Effector memory CD4-positive, alpha-beta T cell (primary cell): ENCODE data around the gene RNASE3.
"Not testable (repeated sequence)": the region's sequence is repeated elsewhere in the genome, so short reads cannot be mapped to it uniquely, and the experiment has no call there.

ENCODE experiments used
- DNase-seq, 3 donors: peaks; one replicate each; pipeline ENCODE4 v3.0.0-alpha.2; 2020
- H3K27ac ChIP-seq: 2 replicates; pipeline ENCODE4 v1.7.0; 2013; ENCODE audit warnings: mild to moderate bottlenecking, low read length, moderate library complexity; ENCODE audit not compliant: insufficient read depth, poor library complexity, severe bottlenecking
- H3K27me3 ChIP-seq: replicated peaks from 2 replicates; pipeline ENCODE4 v1.7.0; 2013; ENCODE audit warnings: mild to moderate bottlenecking, low read length; ENCODE audit not compliant: insufficient read depth, control insufficient read depth, poor library complexity, severe bottlenecking
- H3K36me3 ChIP-seq: 2 replicates; pipeline ENCODE4 v1.7.0; 2013; ENCODE audit warnings: mild to moderate bottlenecking, low read length, moderate library complexity; ENCODE audit not compliant: control insufficient read depth, insufficient read depth
- H3K4me1 ChIP-seq: 2 replicates; pipeline ENCODE4 v1.7.0; 2013; ENCODE audit warnings: low read length, mild to moderate bottlenecking; ENCODE audit not compliant: control insufficient read depth, insufficient read depth, poor library complexity, severe bottlenecking
- H3K4me3 ChIP-seq: 2 replicates; pipeline ENCODE4 v1.7.0; 2013; ENCODE audit warnings: low read length, low read depth, mild to moderate bottlenecking; ENCODE audit not compliant: insufficient read depth, poor library complexity, severe bottlenecking
- H3K9me3 ChIP-seq: 2 replicates; pipeline ENCODE4 v1.7.0; 2013; ENCODE audit warnings: mild to moderate bottlenecking, low read length, moderate library complexity; ENCODE audit not compliant: control insufficient read depth
- total RNA-seq, 3 donors: gene quantifications; one replicate each; lab custom pipeline; 2026; lab: John Stamatoyannopoulos, UW

RNASE3 gene
- 0 reads per million in 3 donors for total RNA-seq

DNA sequence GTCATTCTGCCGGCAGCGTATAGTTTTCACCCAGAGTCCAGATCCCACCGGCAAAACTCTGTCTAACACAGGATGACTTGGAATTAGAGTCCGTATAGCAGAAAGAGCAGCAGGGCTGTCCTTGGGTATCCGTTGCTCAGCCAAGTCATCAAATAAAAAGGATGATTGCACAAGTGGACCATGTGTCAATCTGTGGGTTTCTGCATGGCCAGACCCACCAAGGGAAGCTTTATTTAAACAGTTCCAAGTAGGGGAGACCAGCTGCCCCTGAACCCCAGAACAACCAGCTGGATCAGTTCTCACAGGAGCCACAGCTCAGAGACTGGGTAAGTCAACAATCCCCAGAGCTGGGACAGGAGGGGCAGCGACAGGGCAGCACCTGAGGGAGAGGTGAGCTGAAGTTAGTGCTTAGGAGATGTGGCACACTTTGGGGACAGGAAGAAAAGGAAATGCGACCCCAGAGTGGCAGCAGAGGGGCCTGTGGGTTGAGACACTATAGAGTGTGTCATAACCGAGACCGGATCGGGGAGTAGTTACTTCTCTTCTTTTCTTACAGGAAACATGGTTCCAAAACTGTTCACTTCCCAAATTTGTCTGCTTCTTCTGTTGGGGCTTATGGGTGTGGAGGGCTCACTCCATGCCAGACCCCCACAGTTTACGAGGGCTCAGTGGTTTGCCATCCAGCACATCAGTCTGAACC lies at the start of gene RNASE3:
RNASE3 (plus strand) TSS at position 260 of the 700 bp plus-strand sequence; CDS start at position 562, 302 bp downstream.
- H3K27me3 ChIP-seq, H3K36me3 ChIP-seq, H3K4me3 ChIP-seq, H3K27ac ChIP-seq, DNase-seq, H3K4me1 ChIP-seq, H3K9me3 ChIP-seq: not testable (repeated sequence)

DNA sequence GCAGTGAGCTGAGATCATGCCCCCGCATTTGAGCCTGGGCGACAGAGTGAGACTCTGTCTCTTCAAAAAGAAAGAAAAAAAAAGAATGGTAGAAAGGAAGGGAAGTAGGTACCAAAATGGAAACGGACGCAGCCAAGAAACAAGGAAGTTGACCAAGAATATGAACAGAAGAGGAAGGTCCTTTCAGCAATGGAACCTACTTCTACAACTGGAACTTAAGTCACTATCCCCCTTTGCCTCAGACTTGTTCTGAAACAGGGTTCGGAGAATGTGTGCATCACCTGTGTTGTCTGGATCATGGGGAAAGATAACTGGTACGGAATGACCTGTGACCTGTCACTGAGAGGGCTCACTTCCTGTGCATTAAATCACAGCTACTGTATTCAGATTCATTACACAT lies 44.6 kb upstream of the RNASE3 start:
- no peaks in the 10 kb centered on the region for H3K9me3 ChIP-seq
- H3K27me3 ChIP-seq: no peaks in the 10 kb centered on the region
- no peak for DNase-seq
- no peaks in the 10 kb centered on the region for H3K36me3 ChIP-seq
- H3K4me1 ChIP-seq: no peaks in the 10 kb centered on the region
- no peak overlapping the region for H3K4me3 ChIP-seq
- H3K27ac ChIP-seq: no peak overlapping the region

DNA sequence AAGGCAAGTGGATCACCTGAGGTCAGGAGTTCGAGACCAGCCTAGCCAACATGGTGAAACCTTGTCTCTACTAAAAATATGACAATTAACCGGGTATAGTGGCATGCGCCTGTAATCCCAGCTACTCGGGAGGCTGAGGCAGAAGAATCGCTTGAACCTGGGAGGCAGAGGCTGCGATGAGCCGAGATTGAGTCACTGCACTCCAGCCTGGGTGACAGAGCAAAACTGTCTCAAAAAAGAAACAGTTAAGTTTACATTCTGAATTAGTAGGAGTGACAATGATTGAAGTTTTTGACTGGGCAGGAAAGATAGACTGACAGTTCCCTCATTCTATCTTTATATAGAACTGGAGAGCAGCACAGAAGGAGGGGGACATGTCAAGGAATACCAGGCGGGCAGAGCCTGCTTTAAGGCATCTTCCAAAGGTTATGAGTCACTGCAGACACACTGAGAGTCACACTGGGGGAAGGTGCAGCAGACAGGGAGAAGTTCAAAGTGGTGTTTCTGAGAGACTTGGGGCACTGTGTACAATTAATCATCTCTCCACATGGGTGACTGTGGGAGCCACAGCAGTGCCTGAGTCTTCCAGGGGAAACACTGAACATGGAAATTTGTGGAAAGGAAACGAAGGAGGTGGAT lies 42.8 kb upstream of the RNASE3 start:
- H3K4me3 ChIP-seq: no peak overlapping the region
- H3K27me3 ChIP-seq: no peaks in the 10 kb centered on the region
- no peak overlapping the region for H3K27ac ChIP-seq
- no peaks in the 10 kb centered on the region for H3K9me3 ChIP-seq
- no peak for DNase-seq
- no peaks in the 10 kb centered on the region for H3K4me1 ChIP-seq
- no peaks in the 10 kb centered on the region for H3K36me3 ChIP-seq

DNA sequence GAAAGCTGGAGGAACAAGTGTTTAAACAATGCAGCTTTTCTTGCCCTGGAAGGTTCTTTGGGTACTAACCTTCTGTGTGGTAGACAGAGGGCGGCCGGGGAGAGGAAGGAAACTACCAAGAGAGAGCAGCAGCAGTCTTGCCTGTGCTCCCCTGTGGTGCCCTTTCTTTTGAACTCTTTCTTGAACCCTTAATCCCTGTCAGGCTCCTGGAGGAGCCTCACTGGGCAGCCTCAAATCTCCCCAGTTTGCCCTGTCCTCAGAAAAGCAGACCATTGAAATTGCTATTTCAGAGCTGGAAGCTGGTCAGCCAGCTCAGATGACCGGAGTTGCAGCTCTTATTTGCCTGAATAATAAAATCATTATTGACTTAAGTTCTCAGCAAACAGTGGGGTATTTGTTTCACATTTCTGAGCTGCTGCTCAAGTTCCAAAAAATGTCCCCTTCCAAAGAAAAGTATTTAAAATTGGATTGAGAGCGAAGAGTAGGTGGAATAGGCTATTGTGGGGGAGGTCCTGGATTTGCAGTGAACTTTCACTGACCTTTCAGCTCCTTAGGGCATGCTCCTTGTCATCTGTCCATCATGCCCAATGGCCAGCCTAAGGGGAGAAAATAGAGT lies 42.1 kb upstream of the RNASE3 start:
- H3K4me1 ChIP-seq: no peaks in the 10 kb centered on the region
- H3K4me3 ChIP-seq: no peak overlapping the region
- DNase-seq: no peak
- H3K27ac ChIP-seq: no peak overlapping the region
- H3K9me3 ChIP-seq: no peaks in the 10 kb centered on the region
- no peaks in the 10 kb centered on the region for H3K36me3 ChIP-seq
- H3K27me3 ChIP-seq: no peaks in the 10 kb centered on the region

DNA sequence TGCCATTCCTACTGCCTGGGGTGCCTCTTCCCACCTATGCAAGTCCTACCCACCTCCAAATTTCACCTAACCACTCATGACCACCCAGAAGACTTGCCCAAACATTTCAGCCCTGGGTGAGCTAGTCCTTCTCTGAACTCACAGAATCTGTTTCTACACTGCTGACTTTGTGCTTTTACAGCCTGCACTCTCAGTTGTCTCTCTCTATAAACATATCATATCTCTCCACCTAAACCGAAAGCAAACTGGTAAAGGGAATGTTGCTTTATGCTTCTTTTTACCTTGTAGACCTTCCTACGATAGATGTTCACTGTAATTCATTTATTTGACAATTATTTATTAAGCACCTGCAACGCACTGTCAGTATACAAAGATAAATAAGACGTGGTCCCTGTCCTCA lies 38.1 kb upstream of the RNASE3 start:
- Histone ChIP-seq H3K4me1 (no peaks in the 10 kb centered on the region), H3K9me3 (no peaks in the 10 kb centered on the region), H3K27me3 (peaks cover 2% of the 10 kb centered on the region), H3K4me3 (no peak overlapping the region), H3K36me3 (no peaks in the 10 kb centered on the region), H3K27ac (no peak overlapping the region)
- no peak for DNase-seq

DNA sequence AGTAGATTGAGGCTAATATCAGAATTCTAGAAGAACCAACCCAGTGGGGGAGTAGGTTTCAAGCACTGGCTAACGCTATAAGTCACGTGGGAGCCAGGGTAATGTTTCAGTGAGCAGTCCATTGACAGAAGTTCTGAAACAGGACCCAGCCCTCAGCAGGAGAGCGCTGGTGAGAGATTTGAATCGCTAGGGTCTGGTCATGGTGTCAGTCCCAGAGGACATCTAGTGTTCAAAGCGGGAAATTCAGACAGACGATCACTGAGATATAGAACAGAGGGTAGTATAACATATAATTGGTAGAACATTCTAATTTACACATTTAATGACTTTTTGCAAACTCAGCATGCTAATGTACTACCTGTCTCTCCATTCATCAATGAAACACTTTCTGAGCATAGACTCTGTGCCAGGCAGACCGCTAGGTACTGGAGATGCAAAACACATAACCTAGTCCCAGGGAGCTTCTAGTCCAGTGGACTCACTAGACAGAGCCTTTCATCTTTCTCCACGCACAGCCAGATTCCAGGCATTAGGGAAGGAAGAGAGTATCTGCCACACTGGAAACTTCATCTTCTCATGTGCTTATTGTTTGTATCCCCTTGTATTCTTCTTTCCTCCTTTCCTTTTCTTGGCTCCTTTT lies 35.4 kb upstream of the RNASE3 start:
- Histone ChIP-seq H3K9me3 (no peaks in the 10 kb centered on the region), H3K4me3 (no peak overlapping the region), H3K36me3 (no peaks in the 10 kb centered on the region), H3K4me1 (no peaks in the 10 kb centered on the region), H3K27ac (no peak overlapping the region), H3K27me3 (peaks cover 7% of the 10 kb centered on the region)
- DNase-seq: peak in 1 of 3 donors; percentile 11

DNA sequence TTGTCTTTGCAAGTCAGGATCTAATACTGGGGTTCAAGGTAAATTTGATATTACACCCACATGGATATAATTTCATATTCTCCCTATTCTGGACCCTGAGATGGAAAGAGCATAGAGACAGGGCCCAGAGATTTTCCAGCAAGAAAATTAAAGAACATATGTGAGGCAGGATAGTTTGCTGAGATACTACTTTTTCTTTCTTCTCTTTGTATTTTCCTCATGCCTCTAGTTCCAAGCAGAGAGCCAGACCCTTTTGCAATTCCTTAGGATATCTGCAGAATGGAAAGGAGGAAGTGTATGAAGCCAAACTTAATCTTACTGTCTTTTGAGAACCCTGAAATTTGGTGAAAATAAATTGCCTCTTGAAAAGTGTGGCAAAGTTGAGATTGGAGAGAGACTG lies 34.0 kb upstream of the RNASE3 start:
- no peaks in the 10 kb centered on the region for H3K9me3 ChIP-seq
- DNase-seq: no peak
- H3K36me3 ChIP-seq: no peaks in the 10 kb centered on the region
- no peak overlapping the region for H3K27ac ChIP-seq
- no peaks in the 10 kb centered on the region for H3K4me1 ChIP-seq
- peaks cover 7% of the 10 kb centered on the region for H3K27me3 ChIP-seq
- H3K4me3 ChIP-seq: no peak overlapping the region

DNA sequence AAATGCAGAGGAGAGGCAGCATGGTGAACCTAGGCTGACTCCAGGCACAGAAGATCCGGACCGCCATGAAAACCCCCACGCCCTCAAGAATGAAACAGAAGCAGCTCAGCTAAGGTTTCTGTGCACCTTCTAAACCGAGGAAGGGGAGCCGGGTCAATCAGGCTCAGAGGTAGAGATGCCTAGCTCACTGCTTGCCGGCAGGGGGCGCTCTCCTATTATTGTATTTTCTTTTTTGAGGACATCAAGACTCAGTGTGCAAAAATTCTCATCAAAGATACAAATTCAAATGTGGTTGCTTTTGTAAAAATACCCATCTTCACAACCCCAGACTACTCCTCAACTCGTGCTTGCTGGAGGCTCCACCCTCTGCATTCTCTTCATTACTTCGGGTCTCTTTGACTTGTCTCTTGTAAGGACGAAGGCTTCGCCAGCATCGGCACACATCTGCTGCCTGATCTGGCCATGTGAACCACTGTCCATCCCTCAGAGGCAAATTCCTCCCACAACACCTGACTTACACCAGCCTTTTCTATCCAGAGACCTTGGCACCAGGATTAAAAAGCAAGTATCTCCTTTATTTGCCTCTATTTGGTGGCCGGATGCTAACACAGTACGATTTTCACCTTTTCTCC lies 33.4 kb upstream of the RNASE3 start:
- DNase-seq: peak; percentile 29 to 64 (median 41)
- H3K27me3 ChIP-seq: peaks cover 7% of the 10 kb centered on the region
- no peak overlapping the region for H3K27ac ChIP-seq
- H3K9me3 ChIP-seq: no peaks in the 10 kb centered on the region
- H3K4me1 ChIP-seq: no peaks in the 10 kb centered on the region
- H3K4me3 ChIP-seq: no peak overlapping the region
- H3K36me3 ChIP-seq: no peaks in the 10 kb centered on the region

DNA sequence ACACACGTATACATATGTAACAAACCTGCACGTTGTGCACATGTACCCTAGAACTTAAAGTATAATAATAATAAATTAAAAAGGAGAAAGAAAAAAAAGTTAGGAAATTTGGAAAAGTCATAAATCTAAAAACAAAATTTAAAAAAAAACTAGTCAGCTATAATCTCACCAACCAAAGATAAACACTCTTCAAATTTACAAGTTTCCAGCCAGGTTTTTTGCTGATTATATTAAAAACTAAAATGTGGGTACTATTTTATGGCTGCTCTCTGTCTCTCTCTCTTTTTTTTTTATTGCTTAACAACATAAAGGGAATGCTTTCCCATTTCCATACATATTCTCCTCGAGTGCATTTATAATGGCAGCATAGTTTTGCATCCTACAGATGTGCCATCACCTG lies 25.0 kb upstream of the RNASE3 start:
- Histone ChIP-seq H3K27me3 (no peaks in the 10 kb centered on the region), H3K9me3 (no peaks in the 10 kb centered on the region), H3K4me1 (no peaks in the 10 kb centered on the region), H3K27ac (no peak overlapping the region), H3K36me3 (no peaks in the 10 kb centered on the region), H3K4me3 (no peak overlapping the region)
- no peak for DNase-seq
